ENCODE measurements around the gene TRHDE.

- TF ChIP-seq CTCF (IDR thresholded peaks at IDR 0.05; ENCODE audit: low read length) (no peak), EZH2 (IDR thresholded peaks at IDR 0.05; ENCODE audit: borderline replicate concordance, low read length) (no peak)
These were observed 1.3 kb downstream of the TRHDE start for GRCh38 chr12:72273499-72273837.

All from OCI-LY1 (cell line).